ENCODE data around the gene RHOU.

RHOU gene

DNA sequence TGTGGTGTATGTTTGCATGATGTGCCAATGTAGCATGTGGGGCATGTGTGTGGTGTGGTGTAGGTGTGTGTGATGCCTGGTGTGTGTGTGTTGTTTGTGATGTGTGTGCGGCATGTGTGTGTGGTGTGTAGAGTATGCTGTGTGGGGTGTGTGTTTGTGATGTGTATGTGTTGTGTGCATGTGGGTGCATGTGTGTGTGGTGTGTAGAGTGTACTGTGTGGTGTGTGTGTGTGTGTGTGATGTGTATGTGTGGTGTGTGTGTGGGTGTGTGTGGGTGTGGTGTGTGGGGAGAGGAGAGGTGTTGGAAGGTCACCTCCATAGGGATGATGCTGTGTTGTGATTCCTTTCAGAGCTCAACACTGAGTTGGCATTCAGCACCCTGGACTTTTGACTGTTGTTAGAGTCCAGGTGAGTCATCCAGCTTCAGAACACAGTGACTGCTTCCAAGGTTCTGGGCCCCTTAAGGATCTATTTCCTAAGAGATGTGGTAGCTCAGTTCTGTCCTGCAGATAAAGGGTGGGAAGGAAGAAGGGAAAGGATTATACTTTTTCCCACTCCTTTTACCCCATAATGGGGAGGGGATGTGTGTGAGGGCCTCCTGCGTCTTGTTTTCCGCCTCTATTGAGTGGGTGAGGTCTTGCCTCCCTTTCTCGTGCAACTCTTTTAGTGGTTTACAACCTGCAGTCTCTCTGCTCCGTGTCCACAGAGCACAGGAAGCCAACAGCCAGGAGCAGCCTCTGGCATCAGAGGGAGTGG, 47.6 kb downstream of the RHOU start:
- DNase-seq (ENCODE audit: extremely low read depth in 1 of 2, low read depth in 1 of 2): no peak

DNA sequence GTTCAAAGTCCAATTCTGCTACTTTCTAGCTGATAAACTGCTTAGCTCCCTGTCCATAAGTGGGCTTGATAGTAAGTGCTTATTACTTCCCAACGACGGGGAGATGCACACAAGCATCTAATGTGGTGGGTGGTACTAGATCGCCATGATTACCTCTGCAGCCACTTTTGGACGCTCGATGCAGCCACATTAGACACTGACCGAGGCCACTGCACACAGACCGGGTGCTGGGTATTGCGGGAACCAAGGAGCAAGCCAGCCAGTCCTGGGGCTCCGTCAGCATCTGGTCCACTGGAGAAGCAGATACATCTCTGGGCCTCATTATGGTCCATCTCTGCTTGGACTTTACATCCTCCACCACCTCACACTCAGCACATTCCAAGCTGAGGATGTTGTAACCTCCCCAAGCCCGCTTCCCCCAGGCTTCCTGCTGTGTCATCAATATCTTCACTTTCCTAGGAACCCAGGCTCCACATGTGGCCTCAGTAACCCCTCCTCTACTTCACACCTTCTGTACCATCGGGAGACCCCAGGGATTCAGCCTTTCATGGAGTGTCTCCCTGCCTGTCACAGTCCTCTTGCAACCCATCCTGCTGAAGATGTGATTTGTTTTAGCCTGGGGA, 48.2 kb downstream of the RHOU start:
- DNase-seq (ENCODE audit: extremely low read depth in 1 of 2, low read depth in 1 of 2): no peak

DNA sequence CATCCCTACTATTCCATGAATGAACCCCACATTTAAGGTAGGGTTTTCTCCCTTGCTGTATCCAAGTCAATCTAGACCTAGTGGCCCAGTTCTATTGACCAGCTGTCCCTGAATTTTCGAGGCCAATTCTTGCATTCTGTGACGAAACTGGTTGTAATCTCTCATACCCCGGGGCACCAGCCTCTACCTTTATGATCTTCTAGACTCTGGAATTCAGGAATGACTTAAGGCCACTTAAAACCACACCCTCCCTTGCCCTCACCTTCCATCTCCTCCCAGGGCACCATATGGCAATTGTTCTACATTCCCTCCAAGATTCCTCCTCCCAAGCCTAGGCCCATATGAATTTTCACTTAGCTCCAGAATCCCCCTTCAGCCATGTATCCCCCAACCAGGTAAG, 48.9 kb downstream of the RHOU start:
- no peak for DNase-seq (ENCODE audit: extremely low read depth in 1 of 2, low read depth in 1 of 2)

- no peak for DNase-seq (ENCODE audit: extremely low read depth in 1 of 2, low read depth in 1 of 2)
Observed at GRCh38 chr1:228785366-228786330, 50.4 kb downstream of the RHOU start.

DNA sequence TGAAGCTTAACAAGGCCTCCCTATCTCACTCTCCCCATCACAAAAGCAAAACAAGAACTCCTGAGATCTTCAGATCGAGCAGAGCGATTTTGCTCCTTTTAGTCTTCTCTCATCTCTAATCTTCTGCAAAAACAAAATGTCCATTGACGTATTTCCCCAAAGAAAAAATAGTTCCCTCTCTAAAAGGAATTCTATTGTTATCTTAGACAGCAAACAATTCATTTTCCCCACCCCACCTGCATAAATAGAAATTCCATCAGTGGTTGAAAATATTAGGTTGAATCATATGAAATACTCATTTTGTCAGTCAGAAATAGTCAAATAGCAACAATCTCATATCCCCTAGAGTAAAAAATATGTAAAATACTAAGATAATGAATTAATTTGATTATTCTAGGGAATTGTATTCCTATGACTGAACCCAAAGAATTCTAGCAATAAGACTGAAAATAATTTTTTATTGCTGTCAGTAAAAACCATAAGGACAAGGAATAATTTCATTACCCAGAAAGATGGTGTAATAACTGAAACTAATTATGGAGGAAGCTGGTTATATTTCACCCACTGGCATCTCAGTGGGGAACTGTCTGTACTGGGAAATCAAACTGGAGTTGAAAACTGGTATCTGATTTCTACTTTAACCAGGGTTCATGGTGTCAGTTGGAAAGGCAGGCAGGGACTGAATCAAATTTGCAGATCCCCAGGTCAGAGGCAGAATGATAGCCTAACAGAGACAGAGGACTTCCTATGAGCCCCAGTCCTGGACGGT, 51.3 kb downstream of the RHOU start:
- no peak for DNase-seq (ENCODE audit: extremely low read depth in 1 of 2, low read depth in 1 of 2)

DNA sequence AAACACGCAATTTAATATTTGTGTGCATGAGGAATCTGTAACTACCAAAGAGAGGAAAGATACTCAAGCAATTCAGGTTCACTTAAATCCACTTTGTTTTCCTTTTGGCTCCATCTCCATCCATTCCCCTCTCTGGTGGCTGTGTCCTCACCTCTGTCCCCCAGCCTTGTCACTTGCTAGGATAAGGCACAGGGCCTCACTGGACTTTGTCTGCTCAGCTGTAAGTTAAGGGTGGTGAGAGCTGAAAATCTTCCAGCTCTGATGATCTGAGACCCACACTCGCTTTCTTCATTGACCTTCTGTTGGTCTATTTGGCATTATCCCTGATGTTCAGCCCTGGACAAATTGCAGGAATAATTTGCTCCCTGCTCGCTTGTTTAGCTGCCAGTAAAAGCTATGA, 56.5 kb downstream of the RHOU start:
- DNase-seq (ENCODE audit: extremely low read depth in 1 of 2, low read depth in 1 of 2): no peak

GRCh38 chr1:228792601-228793000, 57.3 kb downstream of the RHOU start:
- no peak for DNase-seq (ENCODE audit: extremely low read depth in 1 of 2, low read depth in 1 of 2)

DNA sequence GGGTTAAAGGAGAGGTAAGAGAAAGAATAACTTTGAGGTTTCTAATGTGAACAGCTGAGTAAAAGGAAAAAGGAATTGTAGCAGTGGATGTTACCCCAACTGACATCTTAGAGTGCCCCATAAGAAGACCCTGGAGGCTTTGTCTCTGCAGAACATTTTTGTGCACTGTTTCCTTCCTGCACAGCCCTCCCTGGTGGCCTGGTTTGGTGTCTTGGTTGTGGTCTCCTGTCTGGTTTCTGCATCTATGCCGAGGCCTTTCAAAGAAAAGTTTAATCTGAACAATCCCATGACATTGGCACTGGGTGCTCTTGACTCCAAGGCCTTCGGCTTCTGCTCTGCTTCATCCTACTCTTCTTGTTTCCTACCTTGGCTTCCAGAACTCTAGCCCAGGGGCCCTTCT, 57.8 kb downstream of the RHOU start:
- DNase-seq (ENCODE audit: extremely low read depth in 1 of 2, low read depth in 1 of 2): no peak

GRCh38 chr1:228794173-228794572, 58.9 kb downstream of the RHOU start:
- no peak for DNase-seq (ENCODE audit: extremely low read depth in 1 of 2, low read depth in 1 of 2)

GRCh38 chr1:228794810-228795209, 59.5 kb downstream of the RHOU start:
- no peak for DNase-seq (ENCODE audit: extremely low read depth in 1 of 2, low read depth in 1 of 2)

DNA sequence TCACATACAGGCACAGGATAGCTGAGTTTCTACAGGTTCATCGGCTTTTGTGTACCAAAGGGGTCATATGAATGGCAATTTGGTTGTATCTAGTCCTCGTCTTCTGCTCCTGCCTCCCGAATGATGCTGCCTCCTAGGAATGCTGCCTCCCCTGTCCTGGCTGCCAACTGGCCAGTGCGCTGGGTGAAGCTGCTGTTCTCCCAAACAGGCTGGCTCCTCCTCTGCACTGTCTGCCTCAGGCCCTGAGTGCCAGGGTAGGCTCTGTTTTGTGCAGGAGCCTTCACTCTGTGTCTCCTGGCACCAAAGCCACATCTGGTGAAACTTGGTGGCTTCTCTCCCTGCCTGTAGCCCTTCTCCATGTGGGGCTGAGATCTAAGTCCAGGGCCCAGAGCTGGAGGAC, 60.3 kb downstream of the RHOU start:
- DNase-seq (ENCODE audit: extremely low read depth in 1 of 2, low read depth in 1 of 2): no peak
